Activated T-helper 1 cell treated with anti-CD3 and anti-CD28 coated beads, Interleukin-12 subunit alpha, Interleukin-12 subunit beta, Interleukin-2, Interleukin-4 antibody, amounts not matched to agents 30 ng/mL and 10 ng/mL and 1 ng/mL, durations not matched to agents 14 hours and 24 hours and 36 hours (primary cell): ENCODE data around the gene NAT10. TPM values are rescaled to one million over a fixed set of nuclear protein-coding genes. Genes with fewer than 3 reads are reported as not detected.

Experiments
- DNase-seq: peaks from one replicate; pipeline ENCODE4 v3.0.0; 2021; ENCODE audit warnings: low spot score
- H3K27ac Mint-ChIP-seq: one replicate; pipeline ENCODE4 v1.8.0; 2021; ENCODE audit warnings: mild to moderate bottlenecking, mixed read lengths
- H3K27me3 Mint-ChIP-seq: one replicate; pipeline ENCODE4 v1.8.0; 2022; ENCODE audit warnings: mild to moderate bottlenecking, moderate library complexity, mixed read lengths; ENCODE audit not compliant: insufficient read depth
- H3K36me3 Mint-ChIP-seq: one replicate; pipeline ENCODE4 v1.8.0; 2021; ENCODE audit warnings: low read depth, mixed read lengths
- H3K4me1 Mint-ChIP-seq: one replicate; pipeline ENCODE4 v1.8.0; 2021; ENCODE audit warnings: low read depth, mixed read lengths
- H3K4me3 Mint-ChIP-seq: one replicate; pipeline ENCODE4 v1.8.0; 2021; ENCODE audit warnings: mild to moderate bottlenecking, moderate library complexity, mixed read lengths
- H3K9me3 Mint-ChIP-seq: one replicate; pipeline ENCODE4 v1.8.0; 2021; ENCODE audit warnings: mixed read lengths
- intact Hi-C: fragments of 100-400 bp; cut with micrococcal nuclease; formaldehyde crosslinking; loops from one replicate; pipeline ENCODE4 v1.15.1; 2024
- total RNA-seq: library from RNA; stranded (reverse); gene quantifications from 2 replicates; pipeline ENCODE4 v1.2.3, GENCODE V29; 2022

The NAT10 gene
- total RNA-seq, 1 donor from 2014 or later, result 158 TPM

GRCh38 chr11:34157163-34157562, 51.7 kb downstream of the NAT10 start:
- H3K4me3 Mint-ChIP-seq, result no peak overlapping the region
- no peaks in the 10 kb centered on the region for H3K9me3 Mint-ChIP-seq
- H3K4me1 Mint-ChIP-seq, result peaks cover 17% of the 10 kb centered on the region
- no peaks in the 10 kb centered on the region for H3K27me3 Mint-ChIP-seq
- no peak overlapping the region for H3K27ac Mint-ChIP-seq
- intact Hi-C loops, result no loop called here
- no peak for DNase-seq
- peaks cover 13% of the 10 kb centered on the region for H3K36me3 Mint-ChIP-seq

GRCh38 chr11:34158661-34159060, 53.2 kb downstream of the NAT10 start:
- DNase-seq, result no peak
- H3K27me3 Mint-ChIP-seq, result no peaks in the 10 kb centered on the region
- intact Hi-C loops, result no loop called here
- peaks cover 17% of the 10 kb centered on the region for H3K4me1 Mint-ChIP-seq
- H3K27ac Mint-ChIP-seq, result peak overlapping the region; percentile 40
- peaks cover 7% of the 10 kb centered on the region for H3K36me3 Mint-ChIP-seq
- H3K9me3 Mint-ChIP-seq, result no peaks in the 10 kb centered on the region
- no peak overlapping the region for H3K4me3 Mint-ChIP-seq

GRCh38 chr11:34160049-34160721, 54.8 kb downstream of the NAT10 start:
- H3K4me3 Mint-ChIP-seq, result no peak overlapping the region
- H3K36me3 Mint-ChIP-seq, result peaks cover 7% of the 10 kb centered on the region
- H3K27ac Mint-ChIP-seq, result peak overlapping the region; percentile 18
- DNase-seq, result no peak
- H3K9me3 Mint-ChIP-seq, result no peaks in the 10 kb centered on the region
- no peaks in the 10 kb centered on the region for H3K27me3 Mint-ChIP-seq
- intact Hi-C loops, result no loop called here
- peaks cover 17% of the 10 kb centered on the region for H3K4me1 Mint-ChIP-seq

GRCh38 chr11:34160791-34161190, 55.4 kb downstream of the NAT10 start:
- H3K4me1 Mint-ChIP-seq, result peaks cover 17% of the 10 kb centered on the region
- no peak overlapping the region for H3K4me3 Mint-ChIP-seq
- intact Hi-C loops, result no loop called here
- H3K27ac Mint-ChIP-seq, result no peak overlapping the region
- H3K27me3 Mint-ChIP-seq, result no peaks in the 10 kb centered on the region
- no peak for DNase-seq
- peaks cover 7% of the 10 kb centered on the region for H3K36me3 Mint-ChIP-seq
- no peaks in the 10 kb centered on the region for H3K9me3 Mint-ChIP-seq

GRCh38 chr11:34161361-34161760, 55.9 kb downstream of the NAT10 start:
- Mint-ChIP-seq H3K9me3 (no peaks in the 10 kb centered on the region), H3K4me3 (no peak overlapping the region), H3K36me3 (peaks cover 7% of the 10 kb centered on the region), H3K27me3 (no peaks in the 10 kb centered on the region), H3K4me1 (peaks cover 17% of the 10 kb centered on the region), H3K27ac (no peak overlapping the region)
- intact Hi-C loops, result no loop called here
- no peak for DNase-seq

GRCh38 chr11:34161812-34162492, 56.5 kb downstream of the NAT10 start:
- intact Hi-C loops, result no loop called here
- H3K4me1 Mint-ChIP-seq, result peaks cover 17% of the 10 kb centered on the region
- H3K27ac Mint-ChIP-seq, result no peak overlapping the region
- DNase-seq, result peak; percentile 17
- no peaks in the 10 kb centered on the region for H3K9me3 Mint-ChIP-seq
- H3K4me3 Mint-ChIP-seq, result no peak overlapping the region
- no peaks in the 10 kb centered on the region for H3K27me3 Mint-ChIP-seq
- peaks cover 6% of the 10 kb centered on the region for H3K36me3 Mint-ChIP-seq

GRCh38 chr11:34162493-34162820, 57.0 kb downstream of the NAT10 start:
- Mint-ChIP-seq H3K36me3 (peaks cover 6% of the 10 kb centered on the region), H3K27me3 (no peaks in the 10 kb centered on the region), H3K4me1 (peaks cover 17% of the 10 kb centered on the region), H3K27ac (no peak overlapping the region), H3K9me3 (no peaks in the 10 kb centered on the region), H3K4me3 (no peak overlapping the region)
- no peak for DNase-seq
- intact Hi-C loops, result no loop called here

GRCh38 chr11:34162856-34163255, 57.4 kb downstream of the NAT10 start:
- Mint-ChIP-seq H3K4me3 (no peak overlapping the region), H3K27me3 (no peaks in the 10 kb centered on the region), H3K27ac (no peak overlapping the region), H3K4me1 (peaks cover 17% of the 10 kb centered on the region), H3K36me3 (peaks cover 6% of the 10 kb centered on the region), H3K9me3 (no peaks in the 10 kb centered on the region)
- DNase-seq, result no peak
- intact Hi-C loops, result no loop called here

- H3K9me3 Mint-ChIP-seq, result no peaks in the 10 kb centered on the region
Measured at GRCh38 chr11:34165121-34165520, 59.7 kb downstream of the NAT10 start.

GRCh38 chr11:34165786-34166555, 60.5 kb downstream of the NAT10 start:
- Mint-ChIP-seq H3K4me1 (peaks cover 8% of the 10 kb centered on the region), H3K4me3 (no peak overlapping the region), H3K36me3 (no peaks in the 10 kb centered on the region), H3K9me3 (no peaks in the 10 kb centered on the region), H3K27me3 (no peaks in the 10 kb centered on the region), H3K27ac (no peak overlapping the region)
- intact Hi-C loops, result no loop called here
- no peak for DNase-seq

More at GRCh38 chr11:34165121-34165520, 59.7 kb downstream of the NAT10 start:
- Mint-ChIP-seq H3K4me3 (no peak overlapping the region), H3K4me1 (peaks cover 8% of the 10 kb centered on the region), H3K36me3 (peaks cover 2% of the 10 kb centered on the region), H3K27ac (no peak overlapping the region), H3K27me3 (no peaks in the 10 kb centered on the region)
- no peak for DNase-seq
- intact Hi-C loops, result no loop called here

- H3K36me3 Mint-ChIP-seq, result no peaks in the 10 kb centered on the region
- no peaks in the 10 kb centered on the region for H3K9me3 Mint-ChIP-seq
- DNase-seq, result no peak
- no peak overlapping the region for H3K4me3 Mint-ChIP-seq
- no peaks in the 10 kb centered on the region for H3K27me3 Mint-ChIP-seq
- no peaks in the 10 kb centered on the region for H3K4me1 Mint-ChIP-seq
- no peak overlapping the region for H3K27ac Mint-ChIP-seq
- intact Hi-C loops, result no loop called here
Measured at GRCh38 chr11:34166806-34167740, 61.6 kb downstream of the NAT10 start.

- no peak overlapping the region for H3K27ac Mint-ChIP-seq
- no peaks in the 10 kb centered on the region for H3K4me1 Mint-ChIP-seq
- H3K36me3 Mint-ChIP-seq, result no peaks in the 10 kb centered on the region
- H3K9me3 Mint-ChIP-seq, result no peaks in the 10 kb centered on the region
- H3K4me3 Mint-ChIP-seq, result no peak overlapping the region
- H3K27me3 Mint-ChIP-seq, result peaks cover 2% of the 10 kb centered on the region
- DNase-seq, result no peak
- intact Hi-C loops, result no loop called here
Measured at GRCh38 chr11:34167961-34168360, 62.5 kb downstream of the NAT10 start.
